Smooth muscle cell (in vitro differentiated cells): ENCODE measurements around the gene PEAK3. TPM values are rescaled to one million over a fixed set of nuclear protein-coding genes. Genes with fewer than 3 reads are reported as not detected.
A peak's percentile ranks its signal among the peaks of the same experiment; 100 is the strongest.

Experiments
- DNase-seq: peaks from one replicate; lab custom pipeline; 2025; ENCODE audit not compliant: unreplicated experiment; lab: John Stamatoyannopoulos, UW
- H2AFZ ChIP-seq: fragments of 200-600 bp; sonication (generic); 2 replicates; pipeline ENCODE4 v1.6.0; 2016; ENCODE audit warnings: antibody characterized with exemption, low read depth, mild to moderate bottlenecking
- H3F3A ChIP-seq: fragments of 200-600 bp; sonication (generic); 2 replicates; pipeline ENCODE4 v1.6.0; 2017; ENCODE audit warnings: antibody characterized with exemption, low read depth
- H3K27ac ChIP-seq: fragments of 200-600 bp; sonication (generic); 2 replicates; pipeline ENCODE4 v1.5.1; 2016; ENCODE audit warnings: low read depth, mild to moderate bottlenecking
- H3K27me3 ChIP-seq: fragments of 200-600 bp; sonication (generic); 2 replicates; pipeline ENCODE4 v1.6.1; 2016; ENCODE audit warnings: low read depth, mild to moderate bottlenecking
- H3K36me3 ChIP-seq: fragments of 200-600 bp; sonication (generic); 2 replicates; pipeline ENCODE4 v1.5.1; 2016; ENCODE audit warnings: low read depth
- H3K4me1 ChIP-seq: fragments of 200-600 bp; sonication (generic); 2 replicates; pipeline ENCODE4 v1.5.1; 2016; ENCODE audit warnings: low read depth
- H3K4me2 ChIP-seq: fragments of 200-600 bp; sonication (generic); 2 replicates; pipeline ENCODE4 v1.6.0; 2016; ENCODE audit warnings: mild to moderate bottlenecking
- H3K4me3 ChIP-seq: fragments of 200-600 bp; sonication (generic); 2 replicates; pipeline ENCODE4 v1.5.1; 2016; ENCODE audit warnings: mild to moderate bottlenecking
- H3K79me2 ChIP-seq: fragments of 200-600 bp; sonication (generic); 2 replicates; pipeline ENCODE4 v1.6.0; 2016; ENCODE audit warnings: low read depth, mild to moderate bottlenecking
- H3K9ac ChIP-seq: fragments of 200-600 bp; sonication (generic); 2 replicates; pipeline ENCODE4 v1.6.0; 2016; ENCODE audit warnings: low read depth
- H3K9me3 ChIP-seq: fragments of 200-600 bp; sonication (generic); replicated peaks from 2 replicates; pipeline ENCODE4 v1.5.1; 2016; ENCODE audit warnings: low read depth
- H4K20me1 ChIP-seq: fragments of 200-600 bp; sonication (generic); 2 replicates; pipeline ENCODE4 v1.6.0; 2016; ENCODE audit warnings: low read depth
- CTCF ChIP-seq: fragments of 200-600 bp; sonication (generic); IDR thresholded peaks from 2 replicates; pipeline ENCODE4 v1.5.1; 2017; ENCODE audit warnings: borderline replicate concordance, mild to moderate bottlenecking, antibody characterized with exemption; ENCODE audit not compliant: insufficient read depth, poor library complexity, severe bottlenecking
- WGBS: methylation state at CpG from one replicate; pipeline ENCODE4 v1.1.7; 2016; ENCODE audit warnings: low lambda C conversion rate; 5-methylcytosine and 5-hydroxymethylcytosine counted together
- polyA plus RNA-seq: library from polyadenylated mRNA; unstranded; fragments of >200 nt; fragmentation: Nextera tagmentation; extraction: Ambion mirVana; gene quantifications from 2 replicates; pipeline ENCODE4 v1.2.1, GENCODE V29; 2016
- total RNA-seq: library from RNA; depleted of rRNA; stranded (reverse); fragments of >200 nt; gene quantifications from 2 replicates; pipeline ENCODE4 v1.2.3, GENCODE V29; 2014

The PEAK3 gene
- total and polyA plus RNA-seq, 2 experiments from 2014 or later = 0.71 TPM; not detected in 1

- 79% methylated on average over 18 of the region's 18 CpGs for whole genome bisulfite sequencing
- peaks cover 20% of the 10 kb centered on the region for H4K20me1 ChIP-seq
- H3K4me1 ChIP-seq = peaks cover 5% of the 10 kb centered on the region
- H3K4me2 ChIP-seq = no peak overlapping the region
- H2AFZ ChIP-seq = no peak overlapping the region
- no peaks in the 10 kb centered on the region for H3K36me3 ChIP-seq
- no peak overlapping the region for H3K4me3 ChIP-seq
- no peak overlapping the region for H3K27ac ChIP-seq
- no peak for TF ChIP-seq CTCF
- no peak for DNase-seq
- H3K9ac ChIP-seq = no peak overlapping the region
- no peaks in the 10 kb centered on the region for H3K27me3 ChIP-seq
- H3K9me3 ChIP-seq = no peaks in the 10 kb centered on the region
- H3F3A ChIP-seq = peaks cover 11% of the 10 kb centered on the region
- H3K79me2 ChIP-seq = peaks cover 23% of the 10 kb centered on the region
Observed at GRCh38 chr19:2266183-2266993, 15.6 kb downstream of the PEAK3 start.

- H3K27ac ChIP-seq = no peak overlapping the region
- 71% methylated on average over 7 of the region's 7 CpGs for WGBS
Observed at GRCh38 chr19:2261438-2262172, 20.4 kb downstream of the PEAK3 start.

GRCh38 chr19:2260341-2260805, 21.6 kb downstream of the PEAK3 start:
- H3K4me3 ChIP-seq = no peak overlapping the region
- no peak overlapping the region for H3K9ac ChIP-seq
- H2AFZ ChIP-seq = no peak overlapping the region
- no peaks in the 10 kb centered on the region for H3F3A ChIP-seq
- no peaks in the 10 kb centered on the region for H3K36me3 ChIP-seq
- H3K4me2 ChIP-seq = no peak overlapping the region
- no peaks in the 10 kb centered on the region for H3K4me1 ChIP-seq
- TF ChIP-seq CTCF = no peak
- no peak for DNase-seq
- 83% methylated on average over 11 of the region's 11 CpGs for WGBS
- H3K79me2 ChIP-seq = no peaks in the 10 kb centered on the region
- no peaks in the 10 kb centered on the region for H3K27me3 ChIP-seq
- no peaks in the 10 kb centered on the region for H3K9me3 ChIP-seq
- H4K20me1 ChIP-seq = no peaks in the 10 kb centered on the region
- H3K27ac ChIP-seq = no peak overlapping the region

More at GRCh38 chr19:2261438-2262172, 20.4 kb downstream of the PEAK3 start:
- Histone ChIP-seq H3K79me2 (no peaks in the 10 kb centered on the region), H3K4me2 (no peak overlapping the region), H3K27me3 (no peaks in the 10 kb centered on the region), H3K4me3 (no peak overlapping the region), H3K4me1 (no peaks in the 10 kb centered on the region), H2AFZ (no peak overlapping the region), H3K9ac (no peak overlapping the region), H3K9me3 (no peaks in the 10 kb centered on the region), H3F3A (no peaks in the 10 kb centered on the region), H3K36me3 (no peaks in the 10 kb centered on the region), H4K20me1 (no peaks in the 10 kb centered on the region)
- DNase-seq = no peak
- peak; percentile 43 for TF ChIP-seq CTCF
